Measurements from ENCODE around the gene TBC1D10B.

TBC1D10B gene, protein sequence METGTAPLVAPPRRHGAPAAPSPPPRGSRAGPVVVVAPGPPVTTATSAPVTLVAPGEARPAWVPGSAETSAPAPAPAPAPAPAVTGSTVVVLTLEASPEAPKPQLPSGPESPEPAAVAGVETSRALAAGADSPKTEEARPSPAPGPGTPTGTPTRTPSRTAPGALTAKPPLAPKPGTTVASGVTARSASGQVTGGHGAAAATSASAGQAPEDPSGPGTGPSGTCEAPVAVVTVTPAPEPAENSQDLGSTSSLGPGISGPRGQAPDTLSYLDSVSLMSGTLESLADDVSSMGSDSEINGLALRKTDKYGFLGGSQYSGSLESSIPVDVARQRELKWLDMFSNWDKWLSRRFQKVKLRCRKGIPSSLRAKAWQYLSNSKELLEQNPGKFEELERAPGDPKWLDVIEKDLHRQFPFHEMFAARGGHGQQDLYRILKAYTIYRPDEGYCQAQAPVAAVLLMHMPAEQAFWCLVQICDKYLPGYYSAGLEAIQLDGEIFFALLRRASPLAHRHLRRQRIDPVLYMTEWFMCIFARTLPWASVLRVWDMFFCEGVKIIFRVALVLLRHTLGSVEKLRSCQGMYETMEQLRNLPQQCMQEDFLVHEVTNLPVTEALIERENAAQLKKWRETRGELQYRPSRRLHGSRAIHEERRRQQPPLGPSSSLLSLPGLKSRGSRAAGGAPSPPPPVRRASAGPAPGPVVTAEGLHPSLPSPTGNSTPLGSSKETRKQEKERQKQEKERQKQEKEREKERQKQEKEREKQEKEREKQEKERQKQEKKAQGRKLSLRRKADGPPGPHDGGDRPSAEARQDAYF

DNA sequence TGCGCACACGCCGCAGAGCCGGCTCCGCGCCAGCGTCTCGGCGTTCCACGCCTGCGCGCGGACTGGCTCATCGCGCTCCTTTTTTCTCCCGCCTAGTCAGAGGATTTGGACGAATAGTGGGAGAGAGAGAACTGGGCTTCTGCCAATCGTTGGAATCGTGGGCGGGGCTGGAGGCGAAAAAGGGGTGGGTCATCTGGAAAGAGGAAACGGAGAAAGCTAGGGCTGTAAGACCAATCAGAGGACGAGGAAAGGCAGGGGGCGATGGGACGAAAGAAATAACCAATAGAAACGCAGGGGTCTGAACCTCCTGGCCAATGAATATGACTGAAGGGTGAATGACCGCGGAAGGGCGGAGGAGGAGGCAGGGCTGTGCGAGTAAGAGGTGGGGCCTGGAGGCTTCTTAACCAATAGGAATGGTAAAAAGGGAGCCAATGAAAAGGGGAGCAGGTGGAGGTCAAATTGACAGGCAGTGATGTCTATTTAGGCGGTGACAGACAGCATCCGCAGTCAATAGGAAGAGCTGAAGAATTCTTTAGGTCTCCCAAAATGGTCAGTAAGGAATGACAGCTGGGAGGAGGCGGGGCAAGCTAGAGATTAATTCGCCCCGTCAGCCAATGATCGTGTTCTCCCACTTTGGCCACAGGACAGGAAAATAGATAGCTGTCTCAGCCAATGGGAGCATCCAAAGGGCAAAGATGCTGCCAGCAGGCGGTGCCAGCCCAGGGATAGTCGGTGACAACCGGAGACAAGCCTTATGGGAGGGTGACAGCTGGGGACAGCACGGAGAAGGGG lies at the start of gene TBC1D10B:
TBC1D10B (minus strand) TSS at position 39 of the 792 bp plus-strand sequence. CDS start 311 bp downstream, outside the sequence.
- peak; percentile 99 for DNase-seq

DNA sequence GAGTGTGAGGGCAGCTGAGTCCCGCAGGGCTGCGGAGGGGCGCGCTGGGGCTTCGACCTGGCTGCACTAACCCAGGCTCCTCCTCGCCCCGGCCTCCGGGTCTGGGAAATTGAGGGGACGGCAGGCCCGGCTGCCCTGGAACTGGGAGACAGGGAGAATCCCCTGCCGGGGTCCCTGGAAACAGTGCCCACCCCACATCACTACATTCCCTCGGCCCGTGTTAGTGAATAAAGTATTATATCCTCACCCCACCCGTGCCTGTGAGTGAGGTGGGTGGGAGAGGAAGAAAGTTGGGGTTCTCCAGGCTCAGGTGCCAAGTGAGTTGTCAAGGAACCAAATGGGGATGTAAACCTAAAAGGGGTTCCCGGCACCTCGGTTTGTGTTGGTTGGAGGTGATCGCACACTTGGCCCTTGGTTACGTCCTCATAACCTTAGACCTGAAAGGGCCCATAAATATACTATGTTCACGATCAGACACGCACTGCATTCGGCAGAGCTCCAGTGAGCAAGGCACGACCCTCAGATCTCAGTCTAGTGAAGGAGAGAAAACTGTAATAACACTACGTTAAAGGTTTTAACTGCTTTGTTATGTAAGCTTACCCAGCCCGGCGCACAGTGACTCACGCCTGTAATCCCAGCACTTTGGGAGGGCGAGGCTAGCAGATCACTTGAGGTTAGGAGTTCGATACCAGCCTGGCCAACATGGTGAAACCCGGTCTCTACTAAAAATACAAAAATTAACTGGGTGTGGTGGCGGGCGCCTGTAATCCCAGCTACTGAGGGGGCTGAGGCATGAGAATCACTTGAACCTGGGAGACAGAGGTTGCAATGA lies 48.3 kb upstream of the TBC1D10B start:
- DNase-seq, result no peak

DNA sequence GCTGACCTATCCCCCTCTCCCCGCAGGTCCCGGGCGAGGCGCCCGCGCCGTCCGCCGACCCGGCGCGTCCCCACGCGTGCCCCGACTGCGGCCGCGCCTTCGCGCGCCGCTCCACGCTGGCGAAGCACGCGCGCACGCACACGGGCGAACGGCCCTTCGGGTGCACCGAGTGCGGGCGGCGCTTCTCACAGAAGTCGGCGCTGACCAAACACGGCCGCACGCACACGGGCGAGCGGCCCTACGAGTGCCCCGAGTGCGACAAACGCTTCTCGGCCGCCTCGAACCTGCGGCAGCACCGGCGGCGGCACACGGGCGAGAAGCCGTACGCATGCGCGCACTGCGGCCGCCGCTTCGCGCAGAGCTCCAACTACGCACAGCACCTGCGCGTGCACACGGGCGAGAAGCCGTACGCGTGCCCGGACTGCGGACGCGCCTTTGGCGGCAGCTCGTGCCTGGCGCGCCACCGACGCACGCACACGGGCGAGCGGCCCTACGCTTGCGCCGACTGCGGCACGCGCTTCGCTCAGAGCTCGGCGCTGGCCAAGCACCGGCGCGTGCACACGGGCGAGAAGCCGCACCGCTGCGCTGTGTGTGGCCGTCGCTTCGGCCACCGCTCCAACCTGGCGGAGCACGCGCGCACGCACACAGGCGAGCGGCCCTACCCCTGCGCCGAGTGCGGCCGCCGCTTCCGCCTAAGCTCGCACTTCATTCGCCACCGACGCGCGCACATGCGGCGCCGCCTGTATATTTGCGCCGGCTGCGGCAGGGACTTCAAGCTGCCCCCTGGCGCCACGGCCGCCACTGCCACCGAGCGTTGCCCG lies 47.4 kb upstream of the TBC1D10B start:
- peak; percentile 91 for DNase-seq

DNA sequence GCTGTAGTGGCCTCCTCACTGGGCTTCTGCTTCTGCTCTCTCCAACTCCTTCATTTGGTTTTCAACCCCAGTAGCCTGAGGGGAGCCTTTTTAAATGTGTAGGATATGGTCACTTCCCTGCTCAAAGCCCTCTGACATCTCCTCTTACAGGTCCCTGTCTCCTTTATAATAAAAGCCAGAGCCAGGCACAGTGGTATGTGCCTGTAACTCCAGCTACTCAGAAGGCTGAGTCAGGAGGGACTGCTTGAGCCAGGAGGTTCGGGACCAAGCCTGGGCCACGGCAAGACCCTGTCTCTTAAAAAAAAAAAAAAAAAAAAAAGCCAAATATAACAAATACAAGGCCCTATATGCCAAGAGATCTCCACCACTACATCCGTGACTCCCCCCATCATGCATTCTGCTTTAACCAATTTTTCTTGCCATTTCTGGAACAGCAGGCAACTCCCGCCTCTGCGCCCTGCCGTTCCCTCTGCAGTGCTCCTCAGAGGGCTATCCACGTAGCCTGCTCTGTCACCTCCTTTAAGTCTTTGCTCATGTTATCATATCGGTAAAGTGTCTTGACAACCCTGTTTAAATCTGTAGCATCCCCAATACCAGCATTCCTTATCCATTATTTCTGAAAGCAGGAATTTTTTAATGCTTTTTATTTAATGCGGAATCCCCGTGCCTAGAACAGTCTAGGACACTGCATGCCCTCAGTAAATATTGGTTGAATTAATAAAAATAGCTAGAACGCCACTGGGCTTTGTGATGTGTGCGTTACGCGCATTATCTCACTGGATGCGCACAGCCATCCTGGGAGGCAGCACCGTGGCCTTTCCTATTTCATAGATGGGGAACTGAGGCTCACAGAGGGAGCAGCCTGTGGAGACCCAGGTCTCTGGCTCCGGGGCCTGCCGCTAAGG lies 46.6 kb upstream of the TBC1D10B start:
- DNase-seq, result no peak

DNA sequence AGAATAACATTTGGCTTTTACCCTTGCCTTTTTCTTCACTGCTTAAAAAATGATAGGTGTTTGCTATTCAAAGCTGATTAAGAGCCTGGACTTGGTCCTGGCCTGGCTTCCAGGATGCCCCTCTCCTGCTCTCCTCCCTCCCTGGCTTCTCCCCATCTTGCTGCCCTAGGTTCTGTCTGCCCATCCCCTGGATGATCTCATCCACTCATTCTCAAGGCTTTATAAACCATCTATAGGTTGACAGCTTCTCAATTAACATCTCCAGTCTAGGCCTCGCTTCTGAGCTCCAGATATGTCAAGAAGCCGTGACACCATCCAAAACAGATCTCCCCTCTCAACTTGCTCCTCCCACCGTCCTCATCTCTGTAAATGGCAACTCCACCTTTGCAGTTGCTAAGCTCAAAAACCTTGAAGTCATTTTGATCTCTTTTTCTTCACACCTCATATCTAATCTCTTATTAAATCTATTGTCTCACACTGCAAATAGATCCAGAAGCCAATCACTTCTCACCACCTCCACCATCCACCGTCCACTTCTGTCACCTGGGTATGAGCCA lies 45.8 kb upstream of the TBC1D10B start:
- DNase-seq, result no peak

DNA sequence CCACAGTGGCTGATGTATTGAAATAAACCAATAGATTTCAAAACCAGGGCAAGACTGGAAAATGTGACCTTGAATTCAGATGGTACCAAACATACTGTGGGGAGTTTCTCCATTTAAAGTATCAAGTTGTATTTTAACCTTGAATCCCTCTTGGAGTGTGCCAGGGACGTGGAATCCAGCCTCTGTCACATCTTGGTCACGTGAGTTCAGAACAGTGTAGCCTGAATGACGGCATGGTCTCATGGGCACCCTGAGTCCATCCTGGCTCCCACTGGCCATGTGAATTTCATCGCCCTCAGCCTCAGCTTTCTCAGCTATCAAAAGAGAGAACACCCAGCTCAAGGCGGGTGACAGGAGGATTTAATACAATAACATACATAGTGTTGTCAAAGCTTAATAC lies 43.9 kb upstream of the TBC1D10B start:
- DNase-seq, result no peak

DNA sequence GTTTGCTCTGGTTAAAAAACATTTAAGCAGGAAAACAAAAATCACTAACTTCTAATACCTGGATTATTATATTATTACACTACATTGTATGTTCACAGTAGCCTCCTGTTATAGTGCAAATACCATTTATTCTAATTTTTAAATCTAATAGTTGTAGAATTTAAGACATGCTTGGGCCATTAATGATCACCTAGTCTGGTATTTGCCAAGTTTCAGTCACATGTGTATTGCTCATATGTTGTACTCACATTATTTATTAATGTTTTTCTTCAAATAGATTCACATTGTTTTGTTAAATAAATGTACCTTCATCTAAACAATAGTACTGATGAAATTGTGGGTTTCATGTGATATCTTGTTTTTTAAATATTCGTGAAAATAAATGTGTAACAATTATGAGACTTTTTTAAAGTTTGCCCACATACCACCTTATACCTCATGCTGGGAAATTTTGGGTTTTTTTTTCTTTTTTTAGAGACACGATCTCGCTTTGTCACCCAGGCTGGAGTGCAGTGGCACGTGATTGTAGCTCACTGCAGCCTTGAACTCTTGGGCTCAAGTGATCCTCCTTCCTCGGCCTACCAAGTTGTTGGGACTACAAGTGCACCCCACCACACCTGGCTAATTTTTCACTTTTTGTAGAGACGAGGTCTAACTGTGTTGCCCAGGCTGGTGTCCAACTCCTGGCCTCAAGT lies 43.0 kb upstream of the TBC1D10B start:
- DNase-seq, result no peak

DNA sequence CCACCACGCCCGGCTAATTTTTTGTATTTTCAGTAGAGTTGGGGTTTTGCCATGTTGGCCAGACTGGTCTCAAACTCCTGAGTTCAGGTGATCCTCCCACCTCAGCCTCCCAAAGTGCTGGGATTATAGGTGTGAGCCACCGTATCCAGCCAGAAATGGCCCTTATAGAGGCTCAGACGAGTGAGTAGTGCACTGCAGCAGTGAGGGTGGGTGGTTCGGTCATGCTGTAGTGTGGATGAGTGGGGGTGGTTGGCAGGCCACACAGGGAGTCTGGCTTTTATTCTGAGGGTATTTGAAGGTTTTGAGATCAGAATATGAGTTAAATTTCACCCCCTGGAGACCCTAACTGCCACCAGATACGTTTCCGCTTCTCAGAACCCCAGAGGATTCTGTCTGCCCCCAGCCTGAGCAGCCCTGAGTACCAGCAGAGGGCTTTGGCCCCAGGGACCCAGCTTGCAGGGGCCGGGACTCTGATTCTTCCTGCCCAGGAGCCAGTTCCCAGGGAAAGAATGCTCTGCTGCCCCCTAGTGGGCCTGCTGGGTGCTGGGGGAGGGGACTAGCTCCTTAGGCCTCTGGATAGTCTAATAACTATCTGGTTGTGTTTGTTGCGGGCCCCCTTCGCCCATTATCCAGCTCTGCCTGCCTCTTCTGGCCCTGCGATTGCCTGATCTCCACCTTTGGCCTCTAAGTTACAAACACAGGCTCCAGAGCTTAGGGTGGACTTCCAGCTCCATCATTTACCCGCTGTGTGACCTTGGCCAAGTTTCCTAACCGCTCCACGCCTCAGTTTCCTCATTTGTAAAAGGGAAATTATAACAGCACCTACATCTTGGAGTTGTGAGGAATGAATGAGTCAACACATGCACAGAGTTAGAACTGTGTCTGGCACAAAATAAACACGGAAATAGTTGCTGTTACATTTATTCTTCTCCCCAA lies 39.1 kb upstream of the TBC1D10B start:
- peak; percentile 93 for DNase-seq

DNA sequence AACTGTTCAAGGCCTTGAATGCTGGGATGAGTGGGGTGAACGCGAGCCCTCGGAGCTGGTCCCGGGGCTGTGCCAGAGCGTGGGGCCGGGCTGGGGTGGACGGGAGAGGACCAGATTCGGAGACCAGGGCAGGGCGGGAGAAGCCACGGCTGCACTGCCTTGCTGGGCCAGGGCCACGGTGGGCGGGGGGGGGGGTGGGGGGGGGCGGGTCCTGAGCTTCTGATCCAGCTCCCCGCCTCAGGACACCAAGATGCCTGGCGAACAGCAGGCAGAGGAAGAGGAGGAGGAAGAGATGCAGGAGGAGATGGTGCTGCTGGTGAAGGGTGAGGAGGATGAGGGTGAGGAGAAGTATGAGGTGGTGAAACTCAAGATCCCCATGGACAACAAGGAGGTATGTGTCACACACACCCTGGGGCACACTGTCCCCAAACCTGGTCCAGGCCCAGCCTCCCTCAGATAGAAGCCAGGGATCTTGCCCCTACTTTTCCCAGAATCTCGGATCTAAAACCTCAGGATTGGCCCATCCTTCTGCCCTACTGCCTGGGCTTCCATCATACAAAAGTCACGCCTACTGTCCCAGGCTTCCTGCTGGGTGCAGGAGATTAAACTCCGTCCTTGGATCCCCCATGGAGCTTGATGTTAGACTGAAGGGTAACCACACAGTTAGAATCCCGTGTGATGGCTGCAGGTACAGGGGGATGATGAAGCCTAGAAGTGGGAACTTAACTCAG lies 37.7 kb upstream of the TBC1D10B start:
- DNase-seq, result no peak

DNA sequence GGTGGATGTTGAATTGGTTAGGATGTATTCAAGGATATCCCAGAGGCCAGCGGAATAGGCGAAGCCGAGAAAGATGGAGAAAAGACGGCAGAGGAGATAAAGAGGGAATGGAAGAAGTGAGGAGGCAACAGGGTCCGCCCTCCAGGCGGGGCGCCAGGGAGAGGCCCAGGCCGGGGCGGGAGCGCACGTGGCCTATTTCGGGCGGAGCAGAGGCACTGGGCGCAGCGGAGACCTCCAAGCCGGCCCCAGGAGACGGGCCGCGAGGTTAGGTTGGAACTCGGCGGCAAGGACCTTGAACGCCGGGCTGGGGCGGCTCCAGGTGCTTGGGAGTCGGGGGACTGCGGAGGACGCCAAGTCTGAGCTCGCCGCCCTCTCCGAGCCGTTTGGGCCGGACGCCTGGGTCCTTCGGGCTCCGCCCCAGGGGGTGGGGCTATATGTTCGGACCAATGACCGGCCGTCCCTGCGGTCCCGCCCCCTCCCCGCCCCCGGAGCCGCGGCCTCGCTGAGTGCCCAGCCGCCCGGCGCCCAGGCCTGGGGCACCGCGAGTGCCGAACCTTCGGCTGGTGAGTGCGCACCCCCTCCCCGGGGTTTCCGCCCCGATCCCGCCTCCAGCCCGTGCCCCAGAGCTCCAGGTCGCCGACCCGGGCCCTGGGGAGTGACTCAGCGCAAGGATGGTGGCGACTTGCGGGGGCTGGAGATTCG lies 37.0 kb upstream of the TBC1D10B start, which contains the start of gene ZNF771:
ZNF771 (plus strand) TSS at position 505 of the 702 bp plus-strand sequence. CDS start 448 bp downstream, outside the sequence.
- peak; percentile 94 for DNase-seq

DNA sequence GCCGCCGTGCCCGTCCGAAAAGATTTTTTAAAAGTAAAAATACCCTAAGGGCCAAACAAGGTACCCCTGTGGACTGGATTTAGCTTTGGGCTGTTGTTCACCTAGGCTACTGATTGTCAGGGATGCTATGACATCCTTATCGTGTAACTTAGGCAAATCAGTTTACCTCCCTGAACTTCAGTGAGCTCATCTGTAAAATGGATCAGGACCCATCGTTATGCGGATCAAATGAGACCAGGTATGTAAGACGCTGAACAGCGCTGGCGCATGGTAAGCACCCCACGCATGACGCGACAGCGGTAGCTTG lies 36.5 kb upstream of the TBC1D10B start:
- DNase-seq, result no peak

DNA sequence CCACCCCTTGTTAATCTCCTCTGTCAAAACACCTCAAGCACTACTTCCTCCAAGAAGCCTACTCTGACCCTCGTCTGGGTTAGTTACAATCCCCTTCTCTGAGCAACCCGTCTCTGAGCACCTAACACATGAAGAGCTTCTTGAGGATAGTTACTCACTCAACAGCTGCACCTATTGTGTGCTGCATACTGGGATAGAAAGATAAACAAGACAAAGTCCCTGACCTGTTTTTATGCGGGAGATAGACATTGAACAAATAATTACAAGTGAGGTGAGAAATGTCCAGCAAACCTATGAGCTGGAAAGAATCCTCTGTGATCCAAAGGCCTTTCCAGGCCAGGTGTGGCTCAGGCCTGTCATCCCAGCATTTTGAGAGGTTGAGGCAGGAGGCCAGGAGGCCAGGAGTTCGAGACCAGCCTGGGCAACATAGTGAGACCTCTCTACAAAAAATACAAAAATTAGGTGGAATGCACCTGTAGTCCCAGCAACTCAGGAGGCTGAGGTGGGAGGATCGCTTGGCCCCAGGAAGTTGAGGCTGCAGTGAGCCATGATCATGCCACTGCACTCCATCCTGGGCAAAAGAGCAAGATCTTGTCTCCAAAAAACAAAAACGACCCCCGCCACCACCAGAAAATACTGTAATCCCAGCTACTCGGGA lies 31.6 kb upstream of the TBC1D10B start:
- DNase-seq, result no peak

DNA sequence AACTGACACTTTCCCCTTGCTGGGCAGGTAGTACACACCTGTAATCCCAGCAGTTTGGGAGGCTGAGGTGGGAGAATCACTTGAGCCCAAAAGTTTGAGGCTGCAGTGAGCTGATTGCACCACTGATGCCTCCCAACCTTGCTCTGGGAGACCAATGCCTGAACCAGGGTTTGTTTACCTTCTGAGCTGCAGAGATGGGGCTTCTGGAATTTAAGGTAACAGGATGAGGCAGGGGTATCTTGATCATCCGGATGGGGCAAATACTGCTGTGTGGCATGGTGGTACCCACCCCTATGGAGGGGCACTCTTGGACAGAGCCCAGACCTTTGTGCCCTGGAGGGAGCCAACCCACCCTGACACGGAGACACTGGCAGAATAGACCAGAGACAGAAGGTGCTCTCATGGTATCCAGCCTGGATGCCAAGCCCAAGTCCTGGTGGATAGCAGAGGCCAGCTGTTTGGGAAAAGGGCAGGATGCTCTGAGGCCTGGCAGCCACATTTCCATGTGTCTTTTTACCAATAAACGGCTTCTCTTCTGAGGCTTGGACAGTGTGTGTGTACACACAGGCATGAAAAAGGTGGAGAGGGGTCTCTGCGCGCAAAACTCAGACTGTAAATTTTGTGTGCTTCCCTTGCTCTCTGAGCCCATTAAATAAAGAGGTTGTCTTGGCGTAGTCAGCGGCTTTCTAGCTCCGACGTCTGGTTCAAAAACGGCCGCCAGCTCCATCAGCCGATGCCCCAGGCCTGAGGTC lies 29.3 kb upstream of the TBC1D10B start:
- DNase-seq, result no peak

DNA sequence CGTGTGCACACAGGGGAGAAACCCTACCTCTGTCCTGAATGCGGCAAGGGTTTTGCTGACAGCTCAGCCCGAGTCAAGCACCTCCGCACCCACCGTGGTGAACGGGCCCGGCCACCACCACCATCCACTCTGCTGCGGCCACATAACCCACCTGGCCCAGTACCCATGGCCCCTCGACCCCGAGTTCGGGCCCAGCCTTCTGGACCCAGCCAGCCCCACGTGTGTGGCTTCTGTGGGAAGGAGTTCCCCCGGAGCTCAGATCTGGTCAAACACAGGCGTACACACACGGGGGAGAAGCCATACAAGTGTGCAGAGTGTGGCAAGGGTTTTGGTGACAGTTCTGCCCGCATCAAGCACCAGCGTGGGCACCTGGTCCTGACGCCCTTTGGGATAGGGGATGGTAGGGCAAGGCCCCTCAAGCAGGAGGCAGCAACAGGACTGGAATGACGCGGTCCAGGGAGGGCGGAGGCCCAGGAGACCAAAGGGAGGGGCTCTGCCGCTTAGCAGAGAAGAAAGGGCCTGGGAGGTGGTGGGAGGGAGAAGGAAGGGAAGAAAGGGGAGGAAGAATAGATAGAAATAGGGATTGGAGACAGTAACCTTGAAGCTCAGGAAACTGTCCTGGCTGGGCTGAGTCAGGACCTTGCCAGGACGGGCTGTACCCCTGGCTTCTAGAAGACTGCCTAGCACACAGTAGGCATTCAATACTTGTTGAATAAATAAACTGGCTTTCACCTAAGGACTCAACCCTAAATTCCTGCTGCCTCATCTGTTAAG lies 28.6 kb upstream of the TBC1D10B start:
- no peak for DNase-seq

Data from activated naive CD4-positive, alpha-beta T cell treated with Interleukin-2 at 50 U/mL for 16 hours (primary cell).